ENCODE results near the gene ZNF544. TPM values are rescaled to one million over a fixed set of nuclear protein-coding genes. Genes with fewer than 3 reads are reported as not detected.

ZNF544 gene
- total RNA-seq, 4 donors from 2014 or later: 3.8 to 9.5 (median 6.0) TPM

DNA sequence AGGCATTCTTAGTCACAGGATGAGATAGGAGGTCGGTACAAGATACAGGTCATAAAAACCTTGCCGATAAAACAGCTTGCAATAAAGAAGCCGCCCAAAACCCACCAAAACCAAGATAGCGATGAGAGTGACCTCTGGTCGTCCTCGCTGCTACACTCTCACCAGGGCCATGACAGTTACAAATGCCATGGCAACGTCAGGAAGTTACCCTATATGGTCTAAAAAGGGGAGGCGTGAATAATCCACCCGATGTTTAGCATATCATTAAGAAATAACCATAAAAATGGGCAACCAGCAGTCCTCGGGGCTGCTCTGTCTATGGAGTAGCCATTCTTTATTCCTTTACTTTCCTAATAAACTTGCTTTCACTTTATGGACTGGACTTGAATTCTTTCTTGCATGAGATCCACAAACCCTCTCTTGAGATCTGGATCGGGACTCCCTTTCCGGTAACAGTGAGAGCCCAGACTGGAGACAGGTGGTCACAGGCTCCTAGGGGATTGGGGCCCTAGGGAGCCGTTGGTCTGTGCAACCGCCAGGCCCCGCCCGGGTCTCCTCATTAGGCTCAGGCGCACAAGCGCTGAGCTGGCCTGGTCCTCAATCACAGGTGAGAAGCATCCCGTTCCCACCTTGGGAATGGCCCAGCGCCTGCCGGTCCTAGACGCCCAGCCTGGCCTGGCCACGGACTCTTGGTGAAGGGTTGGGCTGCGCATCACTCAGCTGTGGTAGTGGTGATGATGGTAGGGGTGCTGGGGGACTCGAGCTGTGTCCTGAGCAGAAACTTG, 10.9 kb upstream of the ZNF544 start:
- no peak overlapping the region for H3K27ac ChIP-seq
- peaks cover 13% of the 10 kb centered on the region in 2 donors for H3K36me3 ChIP-seq
- H3K9me3 ChIP-seq: peaks cover 28 to 59% (median 39%) of the 10 kb centered on the region in 3 donors
- no peaks in the 10 kb centered on the region for H3K4me1 ChIP-seq
- TF ChIP-seq CTCF (IDR thresholded peaks at IDR 0.05 in 4 of 5, conservative IDR thresholded peaks at IDR 0.05 in 1 of 5) (no peak), POLR2A (IDR thresholded peaks at IDR 0.05) (no peak)
- peaks cover 0 to 2% (median 0%) of the 10 kb centered on the region in 3 donors for H3K27me3 ChIP-seq
- DNase-seq: no peak
- intact Hi-C loops (cut with DNase I; ENCODE audit: low total_unique reads): no loop called here
- in situ Hi-C loops (cut with MboI; ENCODE audit: low sequenced_read_pairs in 4 of 4): no loop called here
- ATAC-seq: no peak
- H3K4me3 ChIP-seq: no peak overlapping the region

GRCh38 chr19:58218899-58219298, 9.8 kb upstream of the ZNF544 start:
- ATAC-seq (no peak), DNase-seq (no peak)
- H3K9me3 ChIP-seq: peaks cover 17 to 48% (median 30%) of the 10 kb centered on the region in 3 donors
- intact Hi-C loops (cut with DNase I; ENCODE audit: low total_unique reads) (no loop called here), in situ Hi-C loops (cut with MboI; ENCODE audit: low sequenced_read_pairs in 4 of 4) (no loop called here)
- H3K4me3 ChIP-seq: no peak overlapping the region
- H3K4me1 ChIP-seq: no peaks in the 10 kb centered on the region
- TF ChIP-seq CTCF (IDR thresholded peaks at IDR 0.05 in 4 of 5, conservative IDR thresholded peaks at IDR 0.05 in 1 of 5): peak in 1 of 5 experiments; percentile 19
- no peak for TF ChIP-seq POLR2A (IDR thresholded peaks at IDR 0.05)
- H3K27ac ChIP-seq: no peak overlapping the region
- peaks cover 0 to 2% (median 0%) of the 10 kb centered on the region in 3 donors for H3K27me3 ChIP-seq
- peaks cover 2% of the 10 kb centered on the region in 2 donors for H3K36me3 ChIP-seq

- ATAC-seq (no peak), DNase-seq (no peak)
- no peak for TF ChIP-seq POLR2A (IDR thresholded peaks at IDR 0.05)
- TF ChIP-seq CTCF (IDR thresholded peaks at IDR 0.05 in 4 of 5, conservative IDR thresholded peaks at IDR 0.05 in 1 of 5): no peak
- in situ Hi-C loops (cut with MboI; ENCODE audit: low sequenced_read_pairs in 4 of 4) (no loop called here), intact Hi-C loops (cut with DNase I; ENCODE audit: low total_unique reads) (loop anchor here (2.0 kb wide), 1 partner anchor 45 kb away; the partner anchor contains the start of gene ZNF274)
- Histone ChIP-seq H3K9me3 (peaks cover 0 to 13% (median 2%) of the 10 kb centered on the region in 3 donors), H3K4me1 (peaks cover 6 to 16% of the 10 kb centered on the region in 2 donors), H3K4me3 (peak overlapping the region; percentile 71 to 89 (median 76)), H3K27me3 (peaks cover 0 to 3% (median 0%) of the 10 kb centered on the region in 3 donors), H3K36me3 (peaks cover 0 to 34% of the 10 kb centered on the region in 2 donors), H3K27ac (peak overlapping the region; percentile 64 to 73 (median 69))
These were observed 640 bp upstream of the ZNF544 start for GRCh38 chr19:58227964-58228584.

- ATAC-seq (no peak), DNase-seq (no peak)
- H3K4me1 ChIP-seq: peaks cover 6 to 16% of the 10 kb centered on the region in 2 donors
- peak overlapping the region in 1 of 4 donors; percentile 73 for H3K27ac ChIP-seq
- peak overlapping the region; percentile 71 to 89 (median 76) for H3K4me3 ChIP-seq
- in situ Hi-C loops (cut with MboI; ENCODE audit: low sequenced_read_pairs in 4 of 4): no loop called here
- intact Hi-C loops (cut with DNase I; ENCODE audit: low total_unique reads): loop anchor here (2.0 kb wide), 1 partner anchor 46 kb away; the partner anchor contains the start of gene ZNF274
- TF ChIP-seq POLR2A (IDR thresholded peaks at IDR 0.05) (no peak), CTCF (IDR thresholded peaks at IDR 0.05 in 4 of 5, conservative IDR thresholded peaks at IDR 0.05 in 1 of 5) (no peak)
- peaks cover 0 to 25% (median 2%) of the 10 kb centered on the region in 3 donors for H3K9me3 ChIP-seq
- H3K27me3 ChIP-seq: peaks cover 0 to 3% (median 0%) of the 10 kb centered on the region in 3 donors
- peaks cover 0 to 46% of the 10 kb centered on the region in 2 donors for H3K36me3 ChIP-seq
These were observed 533 bp downstream of the ZNF544 start for GRCh38 chr19:58229255-58229639.

All from gastrocnemius medialis (tissue), 4 donors.